HG03108 (cell line): Measurements from ENCODE around the gene PTCSC3.

Source experiments
- ATAC-seq: cut with Tn5 transposase; IDR thresholded peaks from one replicate; pipeline ENCODE4 v1.9.1; 2021; ENCODE audit warnings: moderate library complexity; ENCODE audit not compliant: unreplicated experiment

The PTCSC3 gene

GRCh38 chr14:36176524-36176923, at the start of gene PTCSC3:
Gene PTCSC3 (minus strand): TSS chr14:36176722.
- no peak for ATAC-seq

GRCh38 chr14:36226164-36226563, 49.6 kb upstream of the PTCSC3 start:
- ATAC-seq, result no peak

GRCh38 chr14:36224176-36224575, 47.7 kb upstream of the PTCSC3 start:
- ATAC-seq, result no peak

- ATAC-seq, result no peak
Observed at GRCh38 chr14:36223558-36223957, 47.0 kb upstream of the PTCSC3 start.

GRCh38 chr14:36222952-36223468, 46.5 kb upstream of the PTCSC3 start:
- ATAC-seq, result no peak

- ATAC-seq, result no peak
Observed at GRCh38 chr14:36222337-36222736, 45.8 kb upstream of the PTCSC3 start.

- ATAC-seq, result no peak
Observed at GRCh38 chr14:36221112-36221511, 44.6 kb upstream of the PTCSC3 start.

GRCh38 chr14:36217732-36218131, 41.2 kb upstream of the PTCSC3 start:
- ATAC-seq, result no peak

GRCh38 chr14:36217027-36217426, 40.5 kb upstream of the PTCSC3 start:
- no peak for ATAC-seq

- no peak for ATAC-seq
Observed at GRCh38 chr14:36215217-36215598, 38.7 kb upstream of the PTCSC3 start.

- ATAC-seq, result no peak
Observed at GRCh38 chr14:36214476-36215216, 38.1 kb upstream of the PTCSC3 start.

- ATAC-seq, result no peak
Observed at GRCh38 chr14:36212987-36213386, 36.5 kb upstream of the PTCSC3 start.

GRCh38 chr14:36212577-36212976, 36.1 kb upstream of the PTCSC3 start:
- ATAC-seq, result no peak

GRCh38 chr14:36208690-36209278, 32.3 kb upstream of the PTCSC3 start:
- no peak for ATAC-seq

- no peak for ATAC-seq
Observed at GRCh38 chr14:36207500-36207899, 31.0 kb upstream of the PTCSC3 start.

- ATAC-seq, result no peak
Observed at GRCh38 chr14:36204461-36205073, 28.0 kb upstream of the PTCSC3 start.

- no peak for ATAC-seq
Observed at GRCh38 chr14:36198378-36198777, 21.9 kb upstream of the PTCSC3 start.

GRCh38 chr14:36194663-36195062, 18.1 kb upstream of the PTCSC3 start:
- no peak for ATAC-seq

- ATAC-seq, result no peak
Observed at GRCh38 chr14:36192530-36192929, 16.0 kb upstream of the PTCSC3 start.

GRCh38 chr14:36183402-36183801, 6.9 kb upstream of the PTCSC3 start:
- ATAC-seq, result no peak

- no peak for ATAC-seq
Observed at GRCh38 chr14:36181417-36181816, 4.9 kb upstream of the PTCSC3 start.

GRCh38 chr14:36177489-36177888, 967 bp upstream of the PTCSC3 start:
- ATAC-seq, result no peak
